SK-N-SH treated with all-trans-retinoic acid at 6 μM for 48 hours (cell line): ENCODE measurements around the gene ATP8A1.

Experiments used
- ATAC-seq: fragments of 200-7000 bp; cut with Tn5 transposase; 3 replicates; pipeline ENCODE4 v1.9.1; 2020; ENCODE audit warnings: mild to moderate bottlenecking, moderate library complexity
- ARNTL ChIP-seq: fragments of 450-650 bp; formaldehyde crosslinking; IDR thresholded peaks from 2 replicates; pipeline ENCODE4 v1.5.0; 2020; ENCODE audit warnings: low read depth, mild to moderate bottlenecking, moderate library complexity, borderline replicate concordance
- BACH2 ChIP-seq: fragments of 250-450 bp; sonication (Bioruptor Pico); IDR thresholded peaks from 2 replicates; pipeline ENCODE4 v1.9.0; 2021; ENCODE audit warnings: mild to moderate bottlenecking, borderline replicate concordance
- CSDC2 ChIP-seq: fragments of 250-450 bp; sonication (Bioruptor Pico); IDR thresholded peaks from 2 replicates; pipeline ENCODE4 v1.5.0; 2020; ENCODE audit warnings: mild to moderate bottlenecking, moderate library complexity
- CSRNP3 ChIP-seq: fragments of 250-450 bp; sonication (Bioruptor Pico); IDR thresholded peaks from 2 replicates; pipeline ENCODE4 v1.5.1; 2021; ENCODE audit warnings: mild to moderate bottlenecking, moderate library complexity
- ESRRG ChIP-seq: fragments of 250-450 bp; sonication (Bioruptor Pico); IDR thresholded peaks from 2 replicates; pipeline ENCODE4 v1.6.1; 2021; ENCODE audit warnings: mild to moderate bottlenecking
- GLIS3 ChIP-seq: fragments of 250-450 bp; sonication (Bioruptor Pico); IDR thresholded peaks from 2 replicates; pipeline ENCODE4 v1.5.0; 2020; ENCODE audit warnings: mild to moderate bottlenecking, moderate library complexity
- ISL1 ChIP-seq: fragments of 250-450 bp; sonication (Bioruptor Pico); IDR thresholded peaks from 2 replicates; pipeline ENCODE4 v2.1.2; 2022; ENCODE audit warnings: mild to moderate bottlenecking, moderate library complexity
- OSR1 ChIP-seq: fragments of 250-450 bp; sonication (Bioruptor Pico); IDR thresholded peaks from 2 replicates; pipeline ENCODE4 v1.8.0; 2022; ENCODE audit warnings: moderate library complexity, mild to moderate bottlenecking, inconsistent platforms
- PATZ1 ChIP-seq: fragments of 250-450 bp; sonication (Bioruptor Pico); IDR thresholded peaks from 2 replicates; pipeline ENCODE4 v1.8.0; 2020; ENCODE audit warnings: mild to moderate bottlenecking, moderate library complexity, borderline replicate concordance
- POU6F1 ChIP-seq: fragments of 250-450 bp; sonication (Bioruptor Pico); IDR thresholded peaks from 2 replicates; pipeline ENCODE4 v1.8.0; 2021; ENCODE audit warnings: low read depth, mild to moderate bottlenecking, moderate library complexity, borderline replicate concordance
- PPARA ChIP-seq: fragments of 250-450 bp; sonication (Bioruptor Pico); IDR thresholded peaks from 2 replicates; pipeline ENCODE4 v1.5.0; 2020; ENCODE audit warnings: mild to moderate bottlenecking, borderline replicate concordance
- RARB ChIP-seq: fragments of 250-450 bp; sonication (Bioruptor Pico); IDR thresholded peaks from 2 replicates; pipeline ENCODE4 v1.8.0; 2021; ENCODE audit warnings: mild to moderate bottlenecking, moderate library complexity
- SNAI2 ChIP-seq: fragments of 250-450 bp; sonication (Bioruptor Pico); IDR thresholded peaks from 2 replicates; pipeline ENCODE4 v1.5.0; 2020; ENCODE audit warnings: mild to moderate bottlenecking, moderate library complexity
- TCF4 ChIP-seq: fragments of 250-450 bp; sonication (Bioruptor Pico); IDR thresholded peaks from 2 replicates; pipeline ENCODE4 v1.8.0; 2021; ENCODE audit warnings: mild to moderate bottlenecking, moderate library complexity, borderline replicate concordance
- TOX ChIP-seq: fragments of 250-450 bp; sonication (Bioruptor Pico); IDR thresholded peaks from 2 replicates; pipeline ENCODE4 v1.8.0; 2021; ENCODE audit warnings: mild to moderate bottlenecking, moderate library complexity, borderline replicate concordance
- TSHZ2 ChIP-seq: fragments of 250-450 bp; sonication (Bioruptor Pico); IDR thresholded peaks from 2 replicates; pipeline ENCODE4 v1.5.0; 2020; ENCODE audit warnings: mild to moderate bottlenecking, moderate library complexity
- ZFP3 ChIP-seq: fragments of 250-450 bp; sonication (Bioruptor Pico); IDR thresholded peaks from 2 replicates; pipeline ENCODE4 v1.5.0; 2020; ENCODE audit warnings: mild to moderate bottlenecking, moderate library complexity
- ZNF565 ChIP-seq: fragments of 450-650 bp; formaldehyde crosslinking; conservative IDR thresholded peaks from 2 replicates; pipeline ENCODE4 v1.5.0; 2020; ENCODE audit warnings: low read depth, mild to moderate bottlenecking, moderate library complexity
- ZNF70 ChIP-seq: fragments of 450-650 bp; formaldehyde crosslinking; IDR thresholded peaks from 2 replicates; pipeline ENCODE4 v1.5.0; 2020; ENCODE audit warnings: mild to moderate bottlenecking, moderate library complexity
- ZNF8 ChIP-seq: fragments of 450-650 bp; formaldehyde crosslinking; IDR thresholded peaks from 2 replicates; pipeline ENCODE4 v1.5.0; 2020; ENCODE audit warnings: mild to moderate bottlenecking, moderate library complexity

ATP8A1 gene

GRCh38 chr4:42643685-42644084 lies 13.2 kb downstream of the ATP8A1 start:
- TF ChIP-seq TCF4, result no peak
- no peak for TF ChIP-seq ZNF70 (CRISPR knock-in tag)
- TF ChIP-seq PPARA (CRISPR knock-in tag), result no peak
- no peak for TF ChIP-seq RARB (CRISPR knock-in tag)
- no peak for TF ChIP-seq ZNF565 (CRISPR knock-in tag)
- no peak for TF ChIP-seq OSR1 (CRISPR knock-in tag)
- TF ChIP-seq ESRRG (CRISPR knock-in tag), result no peak
- no peak for TF ChIP-seq TSHZ2 (CRISPR knock-in tag)
- TF ChIP-seq ARNTL (CRISPR knock-in tag), result no peak
- no peak for TF ChIP-seq TOX (CRISPR knock-in tag)
- no peak for TF ChIP-seq CSDC2
- ATAC-seq, result no peak

GRCh38 chr4:42642845-42643615 lies 13.9 kb downstream of the ATP8A1 start:
- no peak for ATAC-seq

GRCh38 chr4:42642101-42642797 lies 14.7 kb downstream of the ATP8A1 start:
- no peak for ATAC-seq
- TF ChIP-seq ESRRG (CRISPR knock-in tag), result no peak
- TF ChIP-seq CSDC2, result no peak
- no peak for TF ChIP-seq BACH2 (CRISPR knock-in tag)
- TF ChIP-seq GLIS3 (CRISPR knock-in tag), result no peak
- no peak for TF ChIP-seq ZFP3 (CRISPR knock-in tag)
- TF ChIP-seq TOX (CRISPR knock-in tag), result no peak
- no peak for TF ChIP-seq ISL1 (CRISPR knock-in tag)
- no peak for TF ChIP-seq ZNF8 (CRISPR knock-in tag)
- no peak for TF ChIP-seq OSR1 (CRISPR knock-in tag)
- TF ChIP-seq PATZ1 (CRISPR knock-in tag), result no peak
- TF ChIP-seq ARNTL (CRISPR knock-in tag), result no peak
- no peak for TF ChIP-seq CSRNP3
- TF ChIP-seq POU6F1 (CRISPR knock-in tag), result no peak
- no peak for TF ChIP-seq SNAI2 (CRISPR knock-in tag)
- TF ChIP-seq PPARA (CRISPR knock-in tag), result no peak
- TF ChIP-seq ZNF565 (CRISPR knock-in tag), result no peak
- TF ChIP-seq ZNF70 (CRISPR knock-in tag), result no peak
- TF ChIP-seq, all 23 proteins: peak for 0

More at GRCh38 chr4:42642845-42643615, 13.9 kb downstream of the ATP8A1 start:
- TF ChIP-seq TSHZ2 (CRISPR knock-in tag), result no peak
